Kidney (tissue), 14 donors: Measurements from ENCODE around the gene EPS8L1. TPM values are rescaled to one million over a fixed set of nuclear protein-coding genes. Genes with fewer than 3 reads are reported as not detected.
A peak's percentile ranks its signal among the peaks of the same experiment; 100 is the strongest.

Experiments
- DNase-seq, 5 donors: peaks; one replicate each; pipeline ENCODE4 v3.0.0-alpha.2; 2013 to 2020
- FAIRE-seq: peaks from 2 replicates; lab custom pipeline; 2012; peaks lifted over from hg19 to GRCh38; lab: Jason Lieb, UNC
- H3K27ac ChIP-seq, 2 donors: one replicate each; pipeline ENCODE4 v1.7.0; 2013; ENCODE audit warnings: low read depth in 2 of 2, low read length in 2 of 2, inconsistent platforms in 1 of 2
- H3K27me3 ChIP-seq: one replicate; pipeline ENCODE4 v1.7.1; 2013; ENCODE audit warnings: low read length, inconsistent platforms; ENCODE audit not compliant: control insufficient read depth, insufficient read depth
- H3K36me3 ChIP-seq, 3 donors: one replicate each; pipeline versions ENCODE4 v1.7.0 to v1.7.1; 2013; ENCODE audit warnings: low read length in 3 of 3, control low read depth in 1 of 3, inconsistent platforms in 1 of 3; ENCODE audit not compliant: insufficient read depth in 3 of 3, control insufficient read depth in 2 of 3
- H3K4me1 ChIP-seq, 3 donors: one replicate each; pipeline versions ENCODE4 v1.7.0 to v1.7.1; 2013; ENCODE audit warnings: low read length in 3 of 3, inconsistent platforms in 1 of 3, low read depth in 1 of 3; ENCODE audit not compliant: control insufficient read depth in 2 of 3, insufficient read depth in 2 of 3
- H3K4me3 ChIP-seq, 3 donors: one replicate each; pipeline versions ENCODE4 v1.7.0 to v1.8.1; 2013; ENCODE audit warnings: low read length in 3 of 3, control low read depth in 1 of 3, inconsistent platforms in 1 of 3
- H3K9ac ChIP-seq, 3 donors: one replicate each; pipeline versions ENCODE4 v1.7.0 to v1.7.1; 2013; ENCODE audit warnings: low read length in 3 of 3, control low read depth in 1 of 3, inconsistent platforms in 1 of 3
- H3K9me3 ChIP-seq, 3 donors: one replicate each; pipeline versions ENCODE4 v1.7.0 to v1.7.1; 2013; ENCODE audit warnings: low read length in 3 of 3, control low read depth in 1 of 3, inconsistent platforms in 1 of 3; ENCODE audit not compliant: control insufficient read depth in 2 of 3, insufficient read depth in 1 of 3
- intact Hi-C: fragments of 100-400 bp; cut with DNase I; formaldehyde crosslinking; loops from one replicate; pipeline ENCODE4 v1.11.1; 2022
- polyA plus RNA-seq: library from polyadenylated mRNA; stranded (reverse); fragments of 350-450 nt; fragmentation: Illumina TruSeq; extraction: RNeasy Lipid Tissue Mini Kit (QIAGEN cat#74804); gene quantifications from one replicate; pipeline ENCODE4 v1.2.3, GENCODE V29; 2014; ENCODE audit warnings: low read depth, low replicate concordance; ENCODE audit not compliant: insufficient read depth
- total RNA-seq: library from RNA; stranded (reverse); fragmentation: NEBNext Ultra II Directional; extraction: Animal tissue kit (Norgen Biotek cat#: 25700); gene quantifications from one replicate; pipeline ENCODE4 v1.2.1, GENCODE V29; 2021
- TF ChIP-seq, protein P1 (sequence below): IDR thresholded peaks from 3 replicates; pipeline ENCODE4 v1.5.1; 2012; ENCODE audit warnings: mild to moderate bottlenecking, moderate library complexity, borderline replicate concordance; ENCODE audit not compliant: insufficient read depth; ENCODE audit errors: extremely low read depth
- donor health status: control.
- donor health status: control.
- donor health status: control.
- donor health status: control.
- donor health status: control.
- donor health status: DM: yes; HTN: yes; CAD: no.
- donor health status: Normal renal cell carcinoma (clear cell type).

The EPS8L1 gene
- total and polyA plus RNA-seq, 2 donors from 2014 or later = 45.4 to 95.0 TPM

GRCh38 chr19:55109527-55110291 lies 34.0 kb downstream of the EPS8L1 start:
- no peaks in the 10 kb centered on the region for H3K27me3 ChIP-seq
- DNase-seq (peak in 1 of 5 donors; percentile 32), FAIRE-seq (no peak)
- TF ChIP-seq, protein P1, sequence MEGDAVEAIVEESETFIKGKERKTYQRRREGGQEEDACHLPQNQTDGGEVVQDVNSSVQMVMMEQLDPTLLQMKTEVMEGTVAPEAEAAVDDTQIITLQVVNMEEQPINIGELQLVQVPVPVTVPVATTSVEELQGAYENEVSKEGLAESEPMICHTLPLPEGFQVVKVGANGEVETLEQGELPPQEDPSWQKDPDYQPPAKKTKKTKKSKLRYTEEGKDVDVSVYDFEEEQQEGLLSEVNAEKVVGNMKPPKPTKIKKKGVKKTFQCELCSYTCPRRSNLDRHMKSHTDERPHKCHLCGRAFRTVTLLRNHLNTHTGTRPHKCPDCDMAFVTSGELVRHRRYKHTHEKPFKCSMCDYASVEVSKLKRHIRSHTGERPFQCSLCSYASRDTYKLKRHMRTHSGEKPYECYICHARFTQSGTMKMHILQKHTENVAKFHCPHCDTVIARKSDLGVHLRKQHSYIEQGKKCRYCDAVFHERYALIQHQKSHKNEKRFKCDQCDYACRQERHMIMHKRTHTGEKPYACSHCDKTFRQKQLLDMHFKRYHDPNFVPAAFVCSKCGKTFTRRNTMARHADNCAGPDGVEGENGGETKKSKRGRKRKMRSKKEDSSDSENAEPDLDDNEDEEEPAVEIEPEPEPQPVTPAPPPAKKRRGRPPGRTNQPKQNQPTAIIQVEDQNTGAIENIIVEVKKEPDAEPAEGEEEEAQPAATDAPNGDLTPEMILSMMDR = no peak
- intact Hi-C loops = no loop called here
- H3K4me3 ChIP-seq = no peak overlapping the region
- no peaks in the 10 kb centered on the region for H3K9me3 ChIP-seq
- H3K9ac ChIP-seq = no peak overlapping the region
- H3K36me3 ChIP-seq = peaks cover 0 to 6% (median 4%) of the 10 kb centered on the region in 3 donors
- peaks cover 0 to 8% (median 0%) of the 10 kb centered on the region in 3 donors for H3K4me1 ChIP-seq
- H3K27ac ChIP-seq = no peak overlapping the region

GRCh38 chr19:55111238-55111831 lies 35.7 kb downstream of the EPS8L1 start:
- intact Hi-C loops = no loop called here
- no peak overlapping the region for H3K4me3 ChIP-seq
- H3K9ac ChIP-seq = peak overlapping the region in 1 of 3 donors; percentile 7
- DNase-seq (peak in 1 of 5 donors; percentile 64), FAIRE-seq (no peak)
- peaks cover 0 to 17% (median 0%) of the 10 kb centered on the region in 3 donors for H3K4me1 ChIP-seq
- H3K27me3 ChIP-seq = no peaks in the 10 kb centered on the region
- H3K27ac ChIP-seq = no peak overlapping the region
- H3K9me3 ChIP-seq = no peaks in the 10 kb centered on the region
- TF ChIP-seq, protein P1 = no peak
- H3K36me3 ChIP-seq = peaks cover 0 to 6% (median 4%) of the 10 kb centered on the region in 3 donors

DNA sequence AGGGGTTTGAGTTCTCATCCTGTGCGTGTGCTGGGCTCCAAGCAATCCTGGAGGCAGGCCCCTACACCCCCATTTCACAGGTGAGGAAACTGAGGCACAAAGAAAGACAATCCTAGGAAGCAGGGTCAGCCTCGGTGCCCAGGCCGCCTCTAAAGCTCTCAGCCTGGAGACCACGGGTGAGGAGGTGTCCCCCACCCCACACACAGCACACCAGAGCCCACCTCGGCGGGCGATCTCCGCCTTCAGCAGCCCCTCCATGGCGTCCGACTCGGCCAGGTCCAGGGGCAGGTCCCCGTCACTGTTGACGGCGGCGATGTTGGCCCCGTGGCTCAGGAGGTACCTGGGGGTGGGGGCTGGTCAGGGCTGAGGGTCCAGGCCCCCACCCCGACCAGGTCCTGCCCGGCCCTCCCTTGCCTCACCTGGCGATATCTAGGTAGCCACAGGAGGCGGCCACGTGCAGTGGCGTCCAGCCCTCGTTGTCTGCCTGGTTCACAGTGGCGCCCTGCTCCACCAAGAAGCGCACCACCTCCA lies 36.6 kb downstream of the EPS8L1 start:
- intact Hi-C loops = no loop called here
- Histone ChIP-seq H3K9me3 (no peaks in the 10 kb centered on the region), H3K27ac (peak overlapping the region; percentile 63 to 83), H3K27me3 (no peaks in the 10 kb centered on the region), H3K36me3 (peaks cover 0 to 6% (median 4%) of the 10 kb centered on the region in 3 donors), H3K4me1 (peaks cover 0 to 21% (median 0%) of the 10 kb centered on the region in 3 donors), H3K4me3 (no peak overlapping the region), H3K9ac (no peak overlapping the region)
- TF ChIP-seq, protein P1 = no peak
- DNase-seq = peak in 1 of 5 donors; percentile 62
- no peak for FAIRE-seq
